PC-3 (cell line): ENCODE results near the gene NHSL1.

Experiments used
- EZH2 ChIP-seq: fragments of 300-600 bp; sonication (generic); IDR thresholded peaks from one replicate; pipeline ENCODE4 v1.6.1; 2017; ENCODE audit warnings: antibody characterized with exemption, mild to moderate bottlenecking, low read length; ENCODE audit not compliant: unreplicated experiment
- TF ChIP-seq, protein P1 (sequence below): fragments of 300-600 bp; sonication (generic); conservative IDR thresholded peaks from 2 replicates; pipeline ENCODE4 v1.5.1; 2017; ENCODE audit warnings: antibody characterized with exemption, low read depth, mild to moderate bottlenecking, low read length

- TF ChIP-seq, protein P1, sequence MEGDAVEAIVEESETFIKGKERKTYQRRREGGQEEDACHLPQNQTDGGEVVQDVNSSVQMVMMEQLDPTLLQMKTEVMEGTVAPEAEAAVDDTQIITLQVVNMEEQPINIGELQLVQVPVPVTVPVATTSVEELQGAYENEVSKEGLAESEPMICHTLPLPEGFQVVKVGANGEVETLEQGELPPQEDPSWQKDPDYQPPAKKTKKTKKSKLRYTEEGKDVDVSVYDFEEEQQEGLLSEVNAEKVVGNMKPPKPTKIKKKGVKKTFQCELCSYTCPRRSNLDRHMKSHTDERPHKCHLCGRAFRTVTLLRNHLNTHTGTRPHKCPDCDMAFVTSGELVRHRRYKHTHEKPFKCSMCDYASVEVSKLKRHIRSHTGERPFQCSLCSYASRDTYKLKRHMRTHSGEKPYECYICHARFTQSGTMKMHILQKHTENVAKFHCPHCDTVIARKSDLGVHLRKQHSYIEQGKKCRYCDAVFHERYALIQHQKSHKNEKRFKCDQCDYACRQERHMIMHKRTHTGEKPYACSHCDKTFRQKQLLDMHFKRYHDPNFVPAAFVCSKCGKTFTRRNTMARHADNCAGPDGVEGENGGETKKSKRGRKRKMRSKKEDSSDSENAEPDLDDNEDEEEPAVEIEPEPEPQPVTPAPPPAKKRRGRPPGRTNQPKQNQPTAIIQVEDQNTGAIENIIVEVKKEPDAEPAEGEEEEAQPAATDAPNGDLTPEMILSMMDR, result no peak
- no peak for TF ChIP-seq EZH2
Measured at GRCh38 chr6:138528137-138528536, 28.8 kb upstream of the NHSL1 start.
